Left ventricle myocardium inferior (tissue), 1 donor: ENCODE results near the gene CRYZ. TPM values are rescaled to one million over a fixed set of nuclear protein-coding genes. Genes with fewer than 3 reads are reported as not detected.

Experiments
- DNase-seq: peaks from one replicate; pipeline ENCODE4 v3.0.0-alpha.2; 2020
- H3K27ac ChIP-seq: fragments of 200-600 bp; replicated peaks from 2 replicates; pipeline ENCODE4 v1.8.0; 2021
- H3K27me3 ChIP-seq: fragments of 200-600 bp; 2 replicates; pipeline ENCODE4 v1.8.0; 2021; ENCODE audit warnings: low read depth
- H3K36me3 ChIP-seq: fragments of 200-600 bp; 2 replicates; pipeline ENCODE4 v1.8.0; 2021
- H3K4me1 ChIP-seq: fragments of 200-600 bp; 2 replicates; pipeline ENCODE4 v1.8.0; 2021
- H3K4me3 ChIP-seq: fragments of 200-600 bp; 2 replicates; pipeline ENCODE4 v1.8.0; 2021; ENCODE audit warnings: mild to moderate bottlenecking, moderate library complexity
- H3K9me3 ChIP-seq: fragments of 200-600 bp; replicated peaks from 2 replicates; pipeline ENCODE4 v1.8.0; 2021
- intact Hi-C: fragments of 100-400 bp; cut with micrococcal nuclease; formaldehyde crosslinking; loops from one replicate; pipeline ENCODE4 v1.11.0; 2022
- total RNA-seq: library from RNA; stranded (reverse); fragmentation: NEBNext Ultra II Directional; extraction: Animal tissue kit (Norgen Biotek cat#: 25700); gene quantifications from one replicate; pipeline ENCODE4 v1.2.1, GENCODE V29; 2021
- TF ChIP-seq, protein P1 (sequence below): fragments of 200-600 bp; IDR thresholded peaks from 2 replicates; pipeline ENCODE4 v1.8.0; 2021; ENCODE audit warnings: antibody characterized with exemption, mild to moderate bottlenecking, borderline replicate concordance
- donor health status: DM: no; HTN: yes; CAD: no; lungs with severe emphysema.

The CRYZ gene
- total RNA-seq, 1 donor from 2014 or later: 35.3 TPM

DNA sequence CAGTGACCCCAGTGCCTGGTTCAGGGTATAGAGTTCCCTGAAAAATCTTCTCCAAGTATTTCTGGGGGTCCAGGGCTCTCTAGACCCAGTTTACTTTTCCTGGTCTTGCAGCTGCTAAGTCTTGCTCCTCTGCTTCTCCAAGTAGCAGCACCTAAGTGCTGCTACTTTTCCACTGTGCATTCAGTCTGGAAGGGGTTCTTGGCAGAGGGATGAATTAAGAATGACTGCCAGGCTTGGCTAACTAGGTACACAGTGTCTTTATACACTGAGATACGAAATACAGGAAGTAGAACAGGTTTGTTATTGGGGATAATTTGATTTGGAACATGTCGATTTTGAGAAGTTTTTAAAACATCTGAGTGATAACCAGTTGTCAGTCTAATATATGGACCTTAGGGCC lies 35.0 kb downstream of the CRYZ start:
- no peak for DNase-seq
- intact Hi-C loops: no loop called here
- TF ChIP-seq, protein P1, sequence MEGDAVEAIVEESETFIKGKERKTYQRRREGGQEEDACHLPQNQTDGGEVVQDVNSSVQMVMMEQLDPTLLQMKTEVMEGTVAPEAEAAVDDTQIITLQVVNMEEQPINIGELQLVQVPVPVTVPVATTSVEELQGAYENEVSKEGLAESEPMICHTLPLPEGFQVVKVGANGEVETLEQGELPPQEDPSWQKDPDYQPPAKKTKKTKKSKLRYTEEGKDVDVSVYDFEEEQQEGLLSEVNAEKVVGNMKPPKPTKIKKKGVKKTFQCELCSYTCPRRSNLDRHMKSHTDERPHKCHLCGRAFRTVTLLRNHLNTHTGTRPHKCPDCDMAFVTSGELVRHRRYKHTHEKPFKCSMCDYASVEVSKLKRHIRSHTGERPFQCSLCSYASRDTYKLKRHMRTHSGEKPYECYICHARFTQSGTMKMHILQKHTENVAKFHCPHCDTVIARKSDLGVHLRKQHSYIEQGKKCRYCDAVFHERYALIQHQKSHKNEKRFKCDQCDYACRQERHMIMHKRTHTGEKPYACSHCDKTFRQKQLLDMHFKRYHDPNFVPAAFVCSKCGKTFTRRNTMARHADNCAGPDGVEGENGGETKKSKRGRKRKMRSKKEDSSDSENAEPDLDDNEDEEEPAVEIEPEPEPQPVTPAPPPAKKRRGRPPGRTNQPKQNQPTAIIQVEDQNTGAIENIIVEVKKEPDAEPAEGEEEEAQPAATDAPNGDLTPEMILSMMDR: no peak
- Histone ChIP-seq H3K27me3 (no peaks in the 10 kb centered on the region), H3K36me3 (peaks cover 9% of the 10 kb centered on the region), H3K27ac (no peak overlapping the region), H3K4me1 (peaks cover 5% of the 10 kb centered on the region), H3K9me3 (no peaks in the 10 kb centered on the region), H3K4me3 (no peak overlapping the region)

DNA sequence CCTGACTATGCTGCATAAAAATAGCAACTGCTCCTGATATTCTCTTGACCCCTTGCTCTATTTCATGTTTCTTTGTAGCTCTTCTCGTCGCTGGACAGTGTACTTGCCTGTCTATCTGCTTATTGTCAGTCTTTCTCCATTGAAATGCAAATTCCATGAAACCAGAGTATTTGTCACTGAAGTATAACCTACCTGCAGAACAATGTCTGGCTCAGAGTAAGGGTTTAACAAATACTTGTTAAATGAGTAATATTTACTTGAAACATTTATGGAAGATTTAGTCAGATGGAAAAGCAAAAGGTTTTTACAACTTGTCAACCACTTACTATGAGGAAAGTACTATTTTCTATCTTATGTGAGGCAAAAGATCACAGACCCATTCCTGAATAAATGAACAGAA lies 39.4 kb downstream of the CRYZ start:
- Histone ChIP-seq H3K36me3 (no peaks in the 10 kb centered on the region), H3K9me3 (no peaks in the 10 kb centered on the region), H3K27ac (no peak overlapping the region), H3K4me3 (no peak overlapping the region), H3K4me1 (peaks cover 5% of the 10 kb centered on the region), H3K27me3 (no peaks in the 10 kb centered on the region)
- TF ChIP-seq, protein P1: no peak
- intact Hi-C loops: no loop called here
- no peak for DNase-seq

DNA sequence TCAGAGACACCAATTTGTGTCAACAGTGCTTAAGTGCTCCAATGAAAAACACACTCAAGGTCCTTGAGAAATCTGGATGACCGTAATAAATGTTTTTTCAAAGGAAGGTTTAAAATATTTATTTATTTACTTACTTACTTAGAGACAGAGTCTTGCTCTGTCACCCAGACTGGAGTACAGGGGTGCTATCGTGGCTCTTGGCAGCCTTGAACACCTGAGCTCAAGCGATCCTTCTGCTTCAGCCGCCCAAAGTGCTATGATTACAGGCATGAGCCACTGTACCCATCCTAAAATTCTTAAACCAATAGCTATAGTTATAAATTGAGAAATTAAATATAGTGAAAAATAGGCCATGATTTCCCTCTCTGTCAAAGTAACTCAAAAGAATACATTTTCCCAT lies 41.9 kb downstream of the CRYZ start:
- Histone ChIP-seq H3K9me3 (no peaks in the 10 kb centered on the region), H3K27me3 (no peaks in the 10 kb centered on the region), H3K36me3 (no peaks in the 10 kb centered on the region), H3K27ac (no peak overlapping the region), H3K4me1 (no peaks in the 10 kb centered on the region), H3K4me3 (no peak overlapping the region)
- intact Hi-C loops: no loop called here
- TF ChIP-seq, protein P1: no peak
- no peak for DNase-seq

DNA sequence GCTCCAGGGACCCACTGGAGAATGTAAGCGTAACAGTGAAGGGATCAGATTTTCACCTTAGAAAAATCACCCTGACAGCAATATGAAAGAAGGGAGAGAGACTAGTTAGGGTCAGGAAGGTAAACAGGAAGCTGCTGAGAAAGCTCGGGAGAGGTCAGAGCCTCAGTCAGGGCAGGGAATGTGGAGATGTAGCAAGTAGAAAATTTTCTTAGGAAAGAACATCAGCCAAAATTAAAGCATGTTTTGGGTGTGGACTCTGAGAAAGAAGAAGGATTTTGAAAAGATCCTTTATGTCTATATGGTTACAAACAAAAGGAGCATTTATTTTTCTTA lies 42.5 kb downstream of the CRYZ start:
- Histone ChIP-seq H3K4me3 (no peak overlapping the region), H3K27me3 (no peaks in the 10 kb centered on the region), H3K27ac (no peak overlapping the region), H3K9me3 (no peaks in the 10 kb centered on the region), H3K36me3 (no peaks in the 10 kb centered on the region), H3K4me1 (no peaks in the 10 kb centered on the region)
- DNase-seq: no peak
- TF ChIP-seq, protein P1: no peak
- intact Hi-C loops: no loop called here

DNA sequence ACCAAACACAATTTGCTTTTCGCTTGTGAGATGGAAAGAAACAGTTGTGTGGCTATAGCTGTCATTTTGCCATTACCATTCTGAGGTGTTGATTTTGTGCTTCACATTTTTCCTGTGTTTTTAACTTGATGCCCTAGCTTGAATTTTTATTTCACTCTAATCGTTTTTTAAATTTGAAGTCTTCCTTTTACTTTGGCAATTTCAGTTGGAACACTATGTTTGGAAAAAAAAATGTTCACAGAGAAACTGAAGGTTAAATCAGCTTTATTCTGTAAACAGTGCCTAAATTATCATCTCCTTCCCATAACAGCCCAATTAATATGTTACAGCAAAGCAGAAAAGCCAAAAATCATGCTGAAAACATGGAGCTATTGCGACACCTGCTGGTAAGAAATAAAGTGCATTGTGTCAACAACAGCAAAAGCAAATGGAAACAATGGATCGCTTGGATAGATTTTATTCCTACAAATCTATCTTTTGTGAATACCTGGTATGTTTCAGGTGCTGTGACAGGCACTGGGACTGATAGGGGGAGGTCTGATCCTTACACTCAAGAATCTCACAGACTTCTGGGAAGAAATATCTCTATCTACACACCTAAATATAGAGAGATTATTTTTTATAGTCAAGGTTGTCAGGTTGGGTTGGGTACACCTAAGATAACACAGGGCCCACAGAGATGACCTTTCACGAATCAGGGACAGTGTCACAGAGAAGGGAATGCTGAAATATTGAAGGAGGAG lies 43.1 kb downstream of the CRYZ start:
- Histone ChIP-seq H3K4me3 (no peak overlapping the region), H3K4me1 (no peaks in the 10 kb centered on the region), H3K36me3 (no peaks in the 10 kb centered on the region), H3K27ac (no peak overlapping the region), H3K27me3 (no peaks in the 10 kb centered on the region), H3K9me3 (no peaks in the 10 kb centered on the region)
- intact Hi-C loops: no loop called here
- no peak for DNase-seq
- TF ChIP-seq, protein P1: peak; percentile 86

DNA sequence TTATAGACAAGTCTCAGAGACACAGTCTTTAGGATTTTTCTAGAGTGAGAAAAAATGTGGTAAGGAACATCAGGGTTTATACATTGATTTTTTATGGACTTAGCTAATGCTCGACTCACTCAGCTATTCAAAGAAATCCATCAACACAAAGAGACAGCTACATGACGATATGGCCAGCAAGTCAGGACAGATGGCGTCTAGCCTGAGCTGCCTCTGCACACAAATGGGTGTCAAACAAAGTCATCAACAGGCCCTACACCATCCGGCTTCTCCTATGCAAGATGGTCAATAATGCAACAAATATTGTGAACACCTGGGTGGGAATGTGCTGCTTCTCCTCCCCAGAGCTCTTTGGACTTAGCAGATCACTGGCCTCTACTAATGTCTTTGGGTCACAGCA lies 45.9 kb downstream of the CRYZ start:
- no peak for DNase-seq

More for the DNA sequence above, 45.9 kb downstream of the CRYZ start:
- Histone ChIP-seq H3K9me3 (no peaks in the 10 kb centered on the region), H3K27me3 (no peaks in the 10 kb centered on the region), H3K4me3 (no peak overlapping the region), H3K27ac (no peak overlapping the region), H3K36me3 (no peaks in the 10 kb centered on the region), H3K4me1 (no peaks in the 10 kb centered on the region)
- intact Hi-C loops: no loop called here
- TF ChIP-seq, protein P1: no peak
